ENCODE measurements around the gene RPAP3.

The RPAP3 gene, protein sequence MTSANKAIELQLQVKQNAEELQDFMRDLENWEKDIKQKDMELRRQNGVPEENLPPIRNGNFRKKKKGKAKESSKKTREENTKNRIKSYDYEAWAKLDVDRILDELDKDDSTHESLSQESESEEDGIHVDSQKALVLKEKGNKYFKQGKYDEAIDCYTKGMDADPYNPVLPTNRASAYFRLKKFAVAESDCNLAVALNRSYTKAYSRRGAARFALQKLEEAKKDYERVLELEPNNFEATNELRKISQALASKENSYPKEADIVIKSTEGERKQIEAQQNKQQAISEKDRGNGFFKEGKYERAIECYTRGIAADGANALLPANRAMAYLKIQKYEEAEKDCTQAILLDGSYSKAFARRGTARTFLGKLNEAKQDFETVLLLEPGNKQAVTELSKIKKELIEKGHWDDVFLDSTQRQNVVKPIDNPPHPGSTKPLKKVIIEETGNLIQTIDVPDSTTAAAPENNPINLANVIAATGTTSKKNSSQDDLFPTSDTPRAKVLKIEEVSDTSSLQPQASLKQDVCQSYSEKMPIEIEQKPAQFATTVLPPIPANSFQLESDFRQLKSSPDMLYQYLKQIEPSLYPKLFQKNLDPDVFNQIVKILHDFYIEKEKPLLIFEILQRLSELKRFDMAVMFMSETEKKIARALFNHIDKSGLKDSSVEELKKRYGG

DNA sequence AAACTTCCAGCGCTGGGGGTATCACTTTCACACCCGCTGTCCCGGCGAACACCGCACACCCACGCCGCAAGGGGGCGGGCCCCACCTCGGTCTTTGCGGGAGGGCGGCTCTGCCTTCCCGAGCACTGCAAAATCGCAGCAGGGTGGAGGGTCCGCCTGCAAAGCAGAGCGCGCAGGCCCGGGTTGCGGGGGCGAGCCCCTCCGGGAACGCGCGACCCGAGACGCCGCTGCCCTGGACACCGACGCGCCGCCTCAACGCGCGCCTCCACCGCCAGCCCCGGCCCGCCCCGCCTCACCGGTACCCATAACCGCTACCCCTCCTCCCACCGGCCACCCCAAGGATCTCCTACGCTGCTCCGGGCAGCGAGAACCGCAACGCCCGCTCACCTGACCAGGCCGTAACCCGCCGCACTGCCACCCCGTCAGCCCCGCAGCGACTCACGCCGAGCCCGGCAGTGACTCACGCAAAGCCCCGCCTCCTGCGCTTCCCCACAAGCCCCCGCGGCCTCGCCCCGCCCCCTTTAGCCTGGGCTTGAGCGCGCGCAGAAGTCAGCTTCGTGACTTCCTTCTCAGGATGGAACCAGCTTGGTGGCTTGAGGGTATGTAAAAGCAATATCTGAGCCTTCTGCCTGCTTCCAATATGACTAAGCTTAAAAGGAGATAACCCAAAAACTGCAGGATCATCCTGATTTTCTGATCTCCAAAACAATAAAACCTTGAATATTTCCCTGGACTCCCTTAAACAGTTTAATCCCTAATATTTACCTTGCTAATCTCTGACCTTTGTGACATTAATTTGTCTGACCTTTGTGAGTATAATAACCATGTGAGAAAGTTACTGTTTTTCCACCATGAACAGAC lies at the start of gene RPAP3:
TSS of gene RPAP3 (minus strand) at position 465 of the 860 bp plus-strand sequence. CDS start 3,190 bp downstream, outside the sequence.
- peak; percentile 99 for DNase-seq

DNA sequence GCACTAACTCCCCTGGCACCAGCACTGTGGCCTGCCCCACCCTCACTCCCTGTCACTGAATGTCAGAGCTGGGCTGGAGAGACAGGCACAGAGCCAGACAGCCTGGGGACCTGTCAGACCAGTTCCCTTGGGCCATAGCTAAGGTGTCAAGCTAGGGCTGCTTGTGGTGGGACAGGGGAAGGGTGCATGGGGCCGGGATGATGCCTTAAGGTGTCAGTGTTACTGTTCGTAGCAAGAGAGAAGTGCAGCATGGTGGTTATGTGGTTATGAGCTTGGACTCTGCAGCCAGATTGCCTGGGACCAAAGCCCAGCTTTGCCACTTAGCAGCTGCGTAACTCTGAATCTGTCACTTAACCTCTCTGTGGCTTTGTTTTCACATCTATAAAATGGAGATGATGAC lies 49.1 kb upstream of the RPAP3 start:
- DNase-seq: no peak

DNA sequence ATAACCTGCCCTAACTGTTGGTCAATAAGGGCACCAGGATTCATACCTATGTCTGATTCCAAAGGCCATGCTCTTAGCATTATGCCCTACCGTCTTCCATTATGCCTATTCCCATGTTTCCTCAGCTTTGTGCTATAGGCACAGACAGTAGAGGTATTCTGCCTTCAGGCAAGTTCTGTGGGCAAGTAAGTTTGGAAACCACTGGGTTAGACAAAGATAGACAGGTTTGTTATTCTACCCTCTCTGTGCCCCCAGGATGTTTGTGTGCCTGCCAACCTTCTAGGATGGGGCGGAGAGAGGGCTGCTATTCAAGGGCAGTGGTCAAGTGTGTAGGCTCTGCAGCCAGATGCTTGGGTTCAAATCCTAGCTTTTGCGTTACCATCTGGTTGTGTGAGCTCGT lies 48.3 kb upstream of the RPAP3 start:
- DNase-seq: no peak

DNA sequence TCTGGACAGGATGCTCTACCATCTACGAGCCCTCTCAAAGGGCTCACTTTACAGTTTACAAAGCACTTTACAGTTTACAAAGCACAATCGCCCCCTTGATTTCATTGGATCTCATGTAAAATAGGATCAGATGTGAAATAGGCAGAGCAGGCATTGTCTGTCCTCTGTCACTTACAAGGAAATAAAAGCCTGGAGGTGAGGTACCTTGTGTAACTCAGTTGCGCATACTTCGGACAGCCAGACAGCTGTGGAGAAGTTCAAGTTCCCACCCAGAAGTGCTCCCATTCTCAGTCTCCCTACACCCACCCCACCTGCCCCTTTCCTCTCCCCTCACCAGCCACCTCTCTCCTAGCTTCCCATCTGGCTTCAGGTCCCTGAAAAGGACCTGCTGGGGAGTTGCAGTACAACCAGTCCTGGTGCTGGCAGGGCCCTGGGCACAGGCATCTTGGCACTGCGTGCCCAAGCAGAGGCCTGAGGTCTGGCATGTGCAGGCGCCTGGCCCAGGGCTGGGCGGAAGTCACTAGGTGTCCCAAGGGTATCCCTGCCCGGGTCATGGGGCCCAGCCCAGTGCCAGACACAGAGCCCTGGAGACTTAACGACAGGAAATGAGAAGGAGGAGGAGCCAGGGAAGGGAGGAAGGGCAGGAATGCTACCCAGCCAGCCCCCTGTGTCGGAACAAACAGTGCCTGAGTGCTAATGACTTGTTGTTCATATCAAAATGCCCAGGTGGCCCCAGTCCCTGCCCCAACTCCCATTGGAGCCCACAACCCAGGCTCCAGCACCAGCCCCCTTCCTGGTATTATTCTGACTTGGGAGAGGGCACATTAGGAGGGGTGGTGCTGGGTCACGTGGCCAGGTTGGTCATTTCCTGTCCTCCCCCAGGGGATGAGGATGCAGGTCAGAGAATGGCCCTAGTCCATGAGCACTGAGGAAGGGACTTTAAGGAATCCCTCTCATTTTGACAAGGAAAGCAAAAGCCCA lies 47.5 kb upstream of the RPAP3 start:
- DNase-seq: no peak

DNA sequence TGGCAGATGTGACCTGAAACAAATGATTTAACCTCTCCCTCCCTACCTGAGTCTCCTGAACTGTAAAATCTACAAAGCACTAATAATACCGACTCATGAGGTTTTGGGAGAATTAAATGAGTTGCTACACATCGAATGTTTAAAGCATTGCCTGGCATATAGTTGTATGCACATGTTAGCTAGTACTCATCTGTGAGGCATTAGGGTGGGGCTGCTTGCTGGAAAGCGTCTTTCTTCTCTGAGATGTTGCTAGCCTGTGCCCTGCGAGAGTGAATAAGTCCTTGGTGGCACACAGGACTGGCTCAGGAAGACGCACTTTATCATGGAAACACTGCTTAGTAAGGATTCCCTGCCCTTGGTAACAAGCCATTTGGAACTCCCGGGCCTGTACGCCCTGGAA lies 46.7 kb upstream of the RPAP3 start:
- no peak for DNase-seq

DNA sequence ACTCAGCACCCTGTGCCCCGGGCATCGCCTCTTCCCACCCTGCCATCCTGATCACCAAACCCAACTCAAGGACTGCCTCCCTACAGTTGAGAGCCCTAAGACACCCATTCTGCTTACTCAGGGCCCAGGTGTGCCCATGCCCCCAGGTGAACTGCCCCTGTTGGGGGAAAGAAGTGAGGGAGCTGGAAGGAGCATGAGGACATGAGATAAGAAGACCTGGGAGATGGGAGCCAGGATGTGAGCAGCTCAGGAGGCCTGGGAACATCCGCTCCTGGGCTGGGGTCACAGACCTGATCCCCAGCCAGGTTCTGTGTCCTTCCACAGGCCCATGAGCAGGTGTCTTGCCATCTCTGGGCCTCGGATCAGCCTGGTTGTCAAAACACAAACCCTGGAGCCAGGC lies 46.3 kb upstream of the RPAP3 start:
- DNase-seq: no peak

DNA sequence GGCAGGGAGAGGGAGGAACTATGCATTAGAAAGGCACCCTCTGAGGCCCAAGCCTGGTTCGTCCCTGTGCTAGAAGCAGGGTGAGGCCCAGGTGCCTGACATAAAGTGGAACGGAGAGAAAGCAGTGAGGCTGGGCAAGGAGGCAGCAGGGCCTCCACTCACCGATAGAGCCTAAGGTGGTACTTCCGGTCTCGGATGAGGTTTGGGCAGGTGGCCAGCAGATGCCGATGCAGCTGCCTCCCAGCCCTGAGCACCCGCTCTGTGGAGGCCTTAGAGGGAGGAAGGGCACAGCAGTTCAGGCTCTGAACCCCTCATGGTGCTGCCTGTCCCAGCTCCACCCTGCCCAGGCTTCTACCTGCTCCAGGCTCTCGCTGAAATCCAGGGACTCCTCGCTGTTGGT lies 45.7 kb upstream of the RPAP3 start:
- no peak for DNase-seq

DNA sequence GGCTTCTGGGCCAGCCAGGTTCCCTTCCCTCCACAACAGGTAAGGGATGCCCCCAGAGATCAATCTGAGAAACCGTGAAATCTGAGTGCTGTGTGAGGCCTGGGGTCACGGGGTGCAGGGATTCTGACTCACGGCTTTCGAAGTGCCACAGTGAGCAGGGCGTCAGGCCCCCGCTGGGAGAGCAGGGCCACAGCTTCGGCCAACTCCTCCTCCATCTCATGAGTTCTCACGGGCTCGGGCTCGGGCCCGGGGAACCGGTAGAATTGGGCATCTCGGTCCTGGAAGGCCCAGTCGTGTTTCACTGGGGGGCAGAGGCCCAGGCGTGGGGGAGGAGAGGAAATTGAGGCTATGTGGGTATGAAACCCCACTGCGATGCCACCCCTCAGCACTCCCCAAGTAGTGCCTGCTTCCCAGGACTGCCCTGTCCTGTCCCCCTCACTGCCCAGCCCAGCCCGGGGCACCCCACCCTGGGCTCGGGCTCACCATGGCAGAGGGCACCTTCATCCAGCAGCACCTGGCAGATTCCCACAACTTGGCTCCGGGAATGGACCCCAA lies 45.2 kb upstream of the RPAP3 start:
- DNase-seq: no peak

DNA sequence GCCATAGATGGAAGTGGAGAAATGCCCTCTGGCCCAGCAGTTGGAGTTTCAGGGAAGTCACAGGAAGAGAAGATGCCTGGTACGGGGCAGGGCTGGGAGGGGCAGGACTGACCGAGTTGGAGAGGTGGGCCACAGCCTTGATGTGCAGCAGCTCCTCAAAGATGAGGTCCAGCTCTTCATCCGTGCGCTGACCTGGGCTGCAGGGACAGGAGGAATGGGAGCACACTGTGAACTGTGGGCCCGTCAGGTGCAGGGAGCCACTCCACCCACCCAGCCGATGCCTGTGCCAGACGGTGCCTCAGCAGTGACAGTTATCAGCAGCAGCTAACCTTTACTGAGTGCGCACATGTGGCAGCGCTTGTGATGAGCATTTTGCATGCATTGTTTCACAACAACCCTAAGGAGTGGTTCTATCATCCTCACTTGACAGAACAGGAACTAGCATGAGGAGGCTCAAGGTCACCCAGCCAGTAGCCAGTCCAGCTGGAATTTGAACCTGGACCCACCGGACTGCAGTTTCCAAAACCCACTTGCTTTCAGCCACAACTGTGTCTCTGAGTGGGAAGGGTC lies 44.5 kb upstream of the RPAP3 start:
- no peak for DNase-seq

DNA sequence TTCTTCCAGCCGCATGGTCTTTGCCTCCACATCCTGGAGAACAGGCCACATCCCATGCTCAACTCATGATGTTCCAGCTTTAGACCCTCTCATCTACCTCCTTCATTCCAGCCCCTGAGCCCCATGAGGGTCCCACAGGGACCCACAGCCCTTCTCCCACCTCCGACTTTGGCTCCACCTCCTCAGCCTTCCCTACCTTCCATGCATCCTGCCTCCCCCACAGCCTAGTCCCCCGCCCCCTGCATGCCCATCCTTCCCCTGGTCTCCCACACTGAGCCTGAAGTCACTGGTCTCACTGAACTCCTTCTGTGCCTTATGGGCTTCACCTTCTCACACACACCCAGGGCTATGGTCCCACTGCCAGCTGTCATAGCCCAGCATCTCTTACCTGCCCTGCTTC lies 43.1 kb upstream of the RPAP3 start:
- no peak for DNase-seq

DNA sequence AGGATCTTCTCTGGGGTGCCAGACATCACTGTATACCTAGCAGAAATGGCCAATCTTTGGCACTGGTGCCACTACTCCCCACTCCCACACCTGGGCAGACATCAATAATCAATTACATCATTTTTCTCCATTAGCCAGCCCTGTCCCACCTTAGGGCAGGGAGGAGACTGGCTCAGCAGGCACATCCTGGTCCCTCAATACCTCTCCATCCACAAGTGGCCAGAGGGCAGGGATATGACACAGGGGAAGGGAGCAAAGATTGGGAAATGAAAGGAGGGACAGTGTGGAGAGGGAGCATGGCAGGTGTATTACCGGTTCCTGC lies 42.6 kb upstream of the RPAP3 start:
- no peak for DNase-seq

DNA sequence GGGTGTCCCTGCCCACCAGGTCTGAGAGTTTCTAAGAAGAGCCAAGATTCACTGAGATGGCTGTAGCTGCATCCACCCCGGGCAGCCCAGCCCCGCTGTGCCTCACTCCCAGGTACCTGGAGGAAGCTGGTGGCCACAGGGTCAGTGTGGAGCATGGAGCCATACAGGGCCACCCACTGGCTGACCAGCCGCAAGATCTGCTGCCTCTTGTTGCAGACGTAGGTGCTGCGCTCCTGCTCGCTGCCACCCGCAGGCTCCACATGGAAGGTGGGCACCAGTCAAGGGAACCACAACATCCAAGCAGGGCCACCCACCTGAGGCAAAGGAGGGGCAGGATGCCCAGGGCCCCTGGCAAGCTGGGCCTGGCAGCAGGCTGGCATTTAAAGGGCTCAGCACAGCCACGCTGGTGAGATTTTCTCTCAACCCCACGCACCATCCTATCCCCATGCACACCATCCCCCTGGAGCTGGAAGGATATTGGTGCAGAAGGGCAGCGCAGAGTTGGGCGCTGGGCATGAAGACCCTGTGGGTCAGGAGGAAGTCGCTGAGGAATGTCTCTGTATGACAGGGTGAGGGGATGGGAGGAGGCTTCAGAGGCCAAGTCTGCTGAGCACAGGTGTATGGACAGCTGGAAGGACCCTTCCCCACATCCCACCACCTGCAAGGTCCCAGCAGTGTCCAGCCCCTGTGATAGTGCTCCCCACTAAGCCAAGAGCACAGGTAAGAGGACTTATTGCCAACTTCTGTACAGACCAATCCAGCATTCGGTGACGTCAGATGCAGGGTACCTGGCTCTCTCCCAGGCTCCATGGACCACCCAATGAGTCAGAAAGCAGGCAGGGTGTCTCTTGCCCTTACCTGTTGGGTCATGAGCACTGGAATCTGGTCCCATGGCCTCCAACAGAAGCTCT lies 42.0 kb upstream of the RPAP3 start:
- no peak for DNase-seq

DNA sequence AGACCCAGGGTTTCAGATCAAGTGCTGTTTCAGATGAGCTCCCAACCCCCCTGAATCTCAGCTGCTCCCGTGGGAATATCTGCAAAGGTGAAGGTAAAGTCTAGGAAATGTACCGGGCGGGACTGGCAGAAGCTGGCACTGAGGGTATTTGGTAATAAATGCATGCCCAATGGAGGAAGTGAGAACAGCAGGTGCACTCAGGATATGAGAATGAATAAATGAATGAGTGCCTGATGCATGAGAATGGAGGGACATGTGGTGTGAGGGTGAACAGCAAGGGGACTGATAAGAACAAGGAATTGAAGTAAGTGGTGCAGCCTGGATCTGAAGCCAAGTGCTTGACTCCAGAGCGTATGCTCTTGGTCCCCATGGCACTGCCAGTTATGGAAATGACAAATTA lies 41.3 kb upstream of the RPAP3 start:
- DNase-seq: no peak

DNA sequence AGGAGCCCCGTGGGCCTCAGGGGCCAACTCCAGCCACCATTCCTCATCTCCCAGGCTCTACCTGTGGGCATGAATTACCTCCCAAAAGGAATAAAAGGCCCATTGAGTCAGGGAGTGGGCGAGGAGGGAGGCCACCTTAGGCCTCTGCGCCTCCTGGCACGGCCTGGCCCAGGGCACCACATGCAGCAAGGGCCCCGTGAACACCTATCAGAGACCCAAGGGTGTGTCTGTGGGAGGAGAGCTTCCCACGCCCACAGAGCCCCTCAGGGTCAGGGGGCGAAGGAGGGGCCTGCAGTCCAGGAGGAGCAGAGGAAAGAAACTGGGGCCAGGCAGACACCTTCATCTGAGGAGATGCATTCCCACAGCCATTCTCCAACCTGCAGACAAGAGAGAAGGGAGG lies 40.7 kb upstream of the RPAP3 start:
- no peak for DNase-seq

DNA sequence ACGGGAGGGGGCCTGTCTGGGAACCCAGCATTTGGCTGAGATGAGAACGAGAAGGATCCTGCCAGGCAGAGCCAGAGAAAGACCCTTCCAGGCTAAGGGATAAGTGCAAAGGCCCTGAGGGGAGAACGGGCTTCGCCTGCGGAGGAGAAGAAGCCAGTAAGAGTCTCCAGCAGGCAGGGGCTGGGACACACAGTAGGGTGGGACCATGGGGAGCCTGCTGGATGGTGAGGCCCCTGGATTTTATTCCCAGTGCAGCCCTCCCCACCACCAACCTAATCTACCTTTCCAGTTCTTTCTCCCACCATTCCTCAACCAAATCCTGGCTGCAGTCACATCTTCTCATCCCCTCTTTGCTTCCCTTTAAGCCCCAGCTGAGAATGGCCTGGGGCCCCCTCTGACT lies 40.2 kb upstream of the RPAP3 start:
- no peak for DNase-seq

DNA sequence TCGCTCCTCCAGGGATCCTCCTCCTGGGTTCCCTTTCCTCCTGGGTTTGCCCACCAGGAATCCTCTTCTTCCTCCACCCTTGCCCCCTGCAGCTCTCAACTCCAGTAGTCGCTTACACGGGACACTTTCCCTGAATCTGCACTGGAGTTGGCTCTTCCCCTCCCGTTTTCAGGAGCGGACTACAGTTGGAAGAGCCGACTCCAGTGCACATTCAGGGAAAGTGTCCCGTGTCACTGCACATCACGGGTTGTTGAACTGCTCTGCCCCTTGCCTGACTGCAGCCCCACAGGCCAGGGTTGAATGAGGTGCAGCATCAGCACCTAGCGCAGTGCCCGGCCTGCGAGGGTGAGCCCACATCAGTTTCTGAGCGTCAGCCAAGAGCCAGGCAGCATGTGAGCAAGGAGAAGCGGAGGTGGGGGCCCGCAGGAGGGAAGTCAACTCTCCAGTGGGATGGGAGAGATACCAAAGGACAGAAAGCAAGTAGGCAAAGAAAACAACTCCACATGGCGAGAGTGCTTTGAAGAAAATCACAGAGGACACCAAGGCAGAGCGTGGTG lies 39.7 kb upstream of the RPAP3 start:
- no peak for DNase-seq

DNA sequence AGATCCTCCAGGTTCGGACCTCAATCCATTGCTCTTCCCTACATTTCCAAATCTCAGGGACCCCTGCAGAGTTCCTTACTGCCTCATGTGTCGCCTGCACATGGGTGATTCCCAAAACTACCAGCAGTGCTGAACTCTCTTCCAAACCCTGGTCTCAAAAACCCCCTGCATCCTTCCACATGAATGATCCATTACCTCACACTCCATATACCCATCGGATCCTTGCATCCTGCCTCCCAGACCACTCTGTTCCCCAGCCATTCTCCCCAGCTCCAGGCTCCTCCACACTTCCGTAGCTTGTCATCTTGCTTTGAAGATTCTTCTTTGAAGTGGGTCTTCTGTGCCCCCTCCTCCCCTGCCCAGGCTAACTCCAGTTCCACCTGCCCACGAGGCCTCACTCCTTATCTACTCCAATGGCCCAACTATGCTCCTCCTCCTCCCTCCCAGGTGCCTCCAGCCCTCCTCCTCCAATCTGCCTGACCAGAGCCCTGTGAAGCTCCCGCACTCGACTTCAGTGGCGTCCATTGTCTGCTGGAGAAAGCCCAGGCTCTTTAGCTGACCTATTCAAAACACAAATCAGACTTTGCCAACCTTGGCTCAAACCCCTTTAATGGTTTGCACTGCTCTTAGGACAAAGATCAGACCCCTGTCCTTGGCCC lies 39.1 kb upstream of the RPAP3 start:
- DNase-seq: no peak

DNA sequence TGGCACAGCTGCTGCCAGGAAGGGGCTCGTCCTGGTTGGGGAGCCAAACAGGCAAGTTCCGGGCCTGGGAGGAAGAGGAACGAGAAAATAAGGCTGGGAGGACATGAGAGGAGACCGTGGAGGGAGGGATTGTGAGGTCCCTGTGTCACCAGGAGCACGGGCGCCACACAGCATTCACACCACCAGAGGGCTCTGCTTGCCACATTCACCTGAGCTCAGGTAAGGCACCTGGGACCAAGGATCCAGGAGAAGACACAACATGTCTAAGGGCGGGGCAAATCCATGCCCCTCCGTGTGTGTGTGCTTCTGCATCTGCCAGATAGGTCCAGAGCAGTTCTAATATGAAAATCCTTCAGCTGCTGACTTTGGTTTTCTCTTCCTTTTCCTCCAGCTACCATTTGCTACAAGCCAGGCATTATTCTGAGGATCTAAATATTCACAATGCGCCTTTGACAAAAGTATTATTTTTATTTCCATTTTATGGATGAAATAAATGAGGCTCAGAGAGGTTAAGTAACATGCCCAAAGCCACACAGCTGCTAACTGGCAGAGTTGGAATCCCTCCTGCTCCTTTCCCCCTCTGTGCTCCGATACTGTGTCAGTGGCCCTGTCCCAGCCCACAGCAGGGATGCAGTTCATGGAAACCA lies 38.3 kb upstream of the RPAP3 start:
- peak; percentile 86 for DNase-seq

DNA sequence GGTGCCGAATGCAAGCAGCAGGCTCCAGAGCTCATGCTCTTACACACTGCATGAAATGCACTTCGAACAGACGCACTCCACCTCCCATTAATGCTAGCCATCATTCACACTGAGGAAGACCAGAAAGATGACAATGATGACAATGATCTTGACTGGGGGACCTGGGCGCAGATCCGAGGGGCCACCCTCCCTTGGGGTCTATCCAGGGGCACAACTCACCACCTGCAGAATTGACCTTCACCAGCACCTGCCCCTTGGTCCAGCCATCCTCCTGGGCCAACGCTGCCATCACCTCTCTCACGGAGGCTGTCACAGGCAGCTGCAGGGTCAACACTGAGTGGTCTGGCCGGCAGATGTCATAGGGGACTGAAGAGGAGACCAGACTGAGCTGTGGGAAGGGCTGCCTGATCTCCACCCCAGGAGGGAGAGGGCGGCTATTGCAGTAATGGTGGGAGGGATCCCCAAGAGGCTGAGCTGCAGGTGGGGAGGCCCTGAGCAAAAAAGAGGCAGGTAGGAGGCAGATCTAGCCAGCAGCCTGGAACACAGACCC lies 37.6 kb upstream of the RPAP3 start:
- no peak for DNase-seq

All from activated effector memory CD4-positive, alpha-beta T cell treated with anti-CD3 and anti-CD28 coated beads, Interleukin-2, amount 50 U/mL, for 16 hours (primary cell).